Astrocyte of the cerebellum (primary cell): ENCODE data around the gene CORO7.

Experiments
- DNase-seq: peaks from one replicate; pipeline ENCODE4 v3.0.0-alpha.2; 2011; ENCODE audit warnings: low read depth
- H3K4me3 ChIP-seq: 2 replicates; pipeline ENCODE4 v1.5.1; 2011; ENCODE audit warnings: mild to moderate bottlenecking, low read depth, low read length, moderate library complexity
- CTCF ChIP-seq: IDR thresholded peaks from 2 replicates; pipeline ENCODE4 v1.5.1; 2012; ENCODE audit warnings: low read length, low read depth, moderate library complexity, mild to moderate bottlenecking; ENCODE audit errors: missing control alignments
- in situ Hi-C: cut with HindIII; loops from 2 replicates; pipeline ENCODE4 v1.10.0; 2017; ENCODE audit warnings: low sequenced_read_pairs

CORO7 gene

GRCh38 chr16:4320571-4321137, 95.7 kb downstream of the CORO7 start:
- no peak overlapping the region for H3K4me3 ChIP-seq
- in situ Hi-C loops, result no loop called here
- TF ChIP-seq CTCF, result no peak
- DNase-seq, result no peak

GRCh38 chr16:4319454-4320421, 96.7 kb downstream of the CORO7 start:
- no peak for DNase-seq
- in situ Hi-C loops, result no loop called here
- H3K4me3 ChIP-seq, result no peak overlapping the region
- TF ChIP-seq CTCF, result no peak

GRCh38 chr16:4318967-4319366, 97.4 kb downstream of the CORO7 start:
- no peak for TF ChIP-seq CTCF
- in situ Hi-C loops, result no loop called here
- no peak for DNase-seq
- H3K4me3 ChIP-seq, result peak overlapping the region; percentile 75

- peak overlapping the region; percentile 75 for H3K4me3 ChIP-seq
- no peak for DNase-seq
- in situ Hi-C loops, result no loop called here
- TF ChIP-seq CTCF, result no peak
Measured at GRCh38 chr16:4318451-4318910, 97.9 kb downstream of the CORO7 start.

- no peak for TF ChIP-seq CTCF
- H3K4me3 ChIP-seq, result peak overlapping the region; percentile 75
- in situ Hi-C loops, result no loop called here
- DNase-seq, result no peak
Measured at GRCh38 chr16:4317532-4318450, 98.6 kb downstream of the CORO7 start.

- in situ Hi-C loops, result no loop called here
- peak overlapping the region; percentile 75 for H3K4me3 ChIP-seq
- DNase-seq, result no peak
- TF ChIP-seq CTCF, result no peak
Measured at GRCh38 chr16:4316864-4317531, 99.4 kb downstream of the CORO7 start.
